Measurements from ENCODE around the gene TMEM178A. TPM values are rescaled to one million over a fixed set of nuclear protein-coding genes. Genes with fewer than 3 reads are reported as not detected.

Gene TMEM178A
- total and polyA plus RNA-seq, 4 donors = 1.4 to 4.8 (median 3.2) TPM

- no peak for ATAC-seq (ENCODE audit: insufficient read depth, low FRiP score)
- no peak overlapping the region for H3K9ac ChIP-seq (ENCODE audit: insufficient read depth in 1 of 2, low read length in 2 of 2)
- TF ChIP-seq CTCF (IDR thresholded peaks at IDR 0.05; ENCODE audit: control extremely low read depth, extremely low read depth) = no peak
- H3K4me3 ChIP-seq = no peak overlapping the region
- peak in 2 of 3 donors; percentile 29 to 40 for DNase-seq
- no peaks in the 10 kb centered on the region for H3K27me3 ChIP-seq (ENCODE audit: control insufficient read depth in 3 of 3, insufficient read depth in 3 of 3, low read length in 2 of 3)
- no peaks in the 10 kb centered on the region for H3K9me3 ChIP-seq (ENCODE audit: control insufficient read depth in 4 of 4, insufficient read depth in 3 of 4, low read length in 3 of 4)
- peaks cover 0 to 6% (median 0%) of the 10 kb centered on the region in 5 donors for H3K4me1 ChIP-seq (ENCODE audit: control insufficient read depth in 5 of 5, insufficient read depth in 5 of 5, low read length in 5 of 5)
- no peak overlapping the region for H3K27ac ChIP-seq (ENCODE audit: low read depth in 1 of 2, low read length in 1 of 2)
- WGBS, 2 donors = 61 to 74% methylated on average over 6 of the region's 6 CpGs
- no peaks in the 10 kb centered on the region for H3K36me3 ChIP-seq (ENCODE audit: control insufficient read depth in 4 of 4, insufficient read depth in 4 of 4, low read length in 4 of 4)
Measured at GRCh38 chr2:39642051-39642718, 23.5 kb upstream of the TMEM178A start.

- no peak overlapping the region for H3K27ac ChIP-seq (ENCODE audit: low read depth in 1 of 2, low read length in 1 of 2)
- H3K9ac ChIP-seq (ENCODE audit: insufficient read depth in 1 of 2, low read length in 2 of 2) = no peak overlapping the region
- no peak overlapping the region for H3K4me3 ChIP-seq
- WGBS, 2 donors = 96 to 99% methylated on average over 2 of the region's 2 CpGs
- H3K9me3 ChIP-seq (ENCODE audit: control insufficient read depth in 4 of 4, insufficient read depth in 3 of 4, low read length in 3 of 4) = no peaks in the 10 kb centered on the region
- no peak for DNase-seq
- no peak for TF ChIP-seq CTCF (IDR thresholded peaks at IDR 0.05; ENCODE audit: control extremely low read depth, extremely low read depth)
- peaks cover 0 to 8% (median 0%) of the 10 kb centered on the region in 5 donors for H3K4me1 ChIP-seq (ENCODE audit: control insufficient read depth in 5 of 5, insufficient read depth in 5 of 5, low read length in 5 of 5)
- ATAC-seq (ENCODE audit: insufficient read depth, low FRiP score) = no peak
- H3K36me3 ChIP-seq (ENCODE audit: control insufficient read depth in 4 of 4, insufficient read depth in 4 of 4, low read length in 4 of 4) = no peaks in the 10 kb centered on the region
- H3K27me3 ChIP-seq (ENCODE audit: control insufficient read depth in 3 of 3, insufficient read depth in 3 of 3, low read length in 2 of 3) = no peaks in the 10 kb centered on the region
Measured at GRCh38 chr2:39645826-39646225, 19.9 kb upstream of the TMEM178A start.

- ATAC-seq (ENCODE audit: insufficient read depth, low FRiP score) = no peak
Measured at GRCh38 chr2:39646267-39646666, 19.4 kb upstream of the TMEM178A start.

More at GRCh38 chr2:39646267-39646666, 19.4 kb upstream of the TMEM178A start:
- Histone ChIP-seq H3K36me3 (ENCODE audit: control insufficient read depth in 4 of 4, insufficient read depth in 4 of 4, low read length in 4 of 4) (no peaks in the 10 kb centered on the region), H3K4me3 (no peak overlapping the region), H3K9ac (ENCODE audit: insufficient read depth in 1 of 2, low read length in 2 of 2) (no peak overlapping the region), H3K27me3 (ENCODE audit: control insufficient read depth in 3 of 3, insufficient read depth in 3 of 3, low read length in 2 of 3) (no peaks in the 10 kb centered on the region), H3K27ac (ENCODE audit: low read depth in 1 of 2, low read length in 1 of 2) (no peak overlapping the region), H3K9me3 (ENCODE audit: control insufficient read depth in 4 of 4, insufficient read depth in 3 of 4, low read length in 3 of 4) (no peaks in the 10 kb centered on the region), H3K4me1 (ENCODE audit: control insufficient read depth in 5 of 5, insufficient read depth in 5 of 5, low read length in 5 of 5) (peaks cover 0 to 6% (median 0%) of the 10 kb centered on the region in 5 donors)
- 94 to 96% methylated on average over 1 of the region's 1 CpG for WGBS, 2 donors
- no peak for DNase-seq
- no peak for TF ChIP-seq CTCF (IDR thresholded peaks at IDR 0.05; ENCODE audit: control extremely low read depth, extremely low read depth)
